Effector memory CD8-positive, alpha-beta T cell (primary cell): ENCODE data around the gene KCNIP4.
A peak's percentile ranks its signal among the peaks of the same experiment; 100 is the strongest.

ENCODE experiments used
- ATAC-seq: fragments of 150-1000 bp; cut with Tn5 transposase; replicated peaks from 2 replicates; pipeline ENCODE4 v1.10.0; 2021; ENCODE audit warnings: mild to moderate bottlenecking, moderate library complexity
- DNase-seq, 3 experiments: peaks; one replicate each; pipeline ENCODE4 v3.0.0; 2021
- H3K27ac Mint-ChIP-seq, 2 donors: one replicate each; pipeline ENCODE4 v1.8.0; 2022; ENCODE audit warnings: mild to moderate bottlenecking in 2 of 2, mixed read lengths in 2 of 2, moderate library complexity in 2 of 2
- H3K27me3 Mint-ChIP-seq, 2 donors: one replicate each; pipeline ENCODE4 v1.8.0; 2022; ENCODE audit warnings: mixed read lengths in 2 of 2
- H3K36me3 Mint-ChIP-seq: one replicate; pipeline ENCODE4 v1.8.0; 2022; ENCODE audit warnings: mild to moderate bottlenecking, moderate library complexity, mixed read lengths; ENCODE audit not compliant: insufficient read depth
- H3K4me1 Mint-ChIP-seq, 2 donors: one replicate each; pipeline ENCODE4 v1.8.0; 2022; ENCODE audit warnings: low read depth in 2 of 2, mixed read lengths in 2 of 2
- H3K4me3 Mint-ChIP-seq, 2 donors: one replicate each; pipeline ENCODE4 v1.8.0; 2022; ENCODE audit warnings: mild to moderate bottlenecking in 2 of 2, mixed read lengths in 2 of 2, moderate library complexity in 2 of 2
- H3K9me3 Mint-ChIP-seq, 2 donors: one replicate each; pipeline ENCODE4 v1.8.0; 2022; ENCODE audit warnings: mixed read lengths in 2 of 2

The KCNIP4 gene

DNA sequence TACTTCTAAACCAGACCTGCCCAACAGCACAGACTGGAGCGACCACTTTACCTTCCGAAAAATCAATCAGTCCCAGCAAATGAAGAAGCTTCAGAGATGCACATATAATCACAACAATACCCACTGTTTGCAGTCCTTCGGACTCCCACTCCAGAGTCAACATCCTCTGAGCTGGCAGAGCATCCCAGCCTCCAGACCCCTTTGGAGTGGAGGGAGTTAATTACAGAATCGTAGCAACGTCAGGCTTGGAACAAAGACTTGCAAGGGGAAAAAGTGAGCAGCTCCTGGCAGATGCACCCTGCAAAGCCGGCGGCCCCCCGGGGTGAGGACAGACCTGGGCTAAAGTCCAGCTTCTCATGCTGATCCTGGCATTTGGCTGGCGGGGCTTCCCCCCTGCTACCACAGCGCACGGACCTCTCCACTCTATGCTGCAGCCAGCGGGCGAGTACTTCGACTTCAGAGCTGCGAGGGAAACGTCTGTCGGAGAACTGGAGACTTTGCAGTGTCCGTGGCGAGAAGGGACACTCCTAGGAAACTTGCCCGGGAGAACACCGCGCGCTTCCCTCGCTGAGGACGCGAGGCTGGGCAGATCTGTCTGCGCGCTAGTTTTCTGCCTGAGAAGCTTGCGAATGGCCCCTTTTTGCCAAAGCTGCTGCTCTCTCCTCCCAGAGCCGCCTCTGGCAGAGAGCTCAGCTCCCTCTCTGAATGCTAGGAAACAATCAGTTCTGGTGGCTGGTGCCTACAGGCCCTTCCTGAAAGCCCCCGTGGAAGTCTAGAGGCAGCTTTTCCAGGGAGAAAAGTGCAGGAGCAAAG lies 964.6 kb downstream of the KCNIP4 start:
- DNase-seq (no peak), ATAC-seq (no peak)
- Mint-ChIP-seq H3K9me3 (peaks cover 0 to 1% of the 10 kb centered on the region in 2 donors), H3K36me3 (no peaks in the 10 kb centered on the region), H3K27ac (no peak overlapping the region), H3K27me3 (peaks cover 0 to 19% of the 10 kb centered on the region in 2 donors), H3K4me1 (no peaks in the 10 kb centered on the region), H3K4me3 (peak overlapping the region in 1 of 2 donors; percentile 31)

GRCh38 chr4:20982544-20982943 lies 966.0 kb downstream of the KCNIP4 start:
- ATAC-seq (no peak), DNase-seq (no peak)
- no peaks in the 10 kb centered on the region for H3K4me1 Mint-ChIP-seq
- no peak overlapping the region for H3K4me3 Mint-ChIP-seq
- peaks cover 0 to 19% of the 10 kb centered on the region in 2 donors for H3K27me3 Mint-ChIP-seq
- peaks cover 0 to 1% of the 10 kb centered on the region in 2 donors for H3K9me3 Mint-ChIP-seq
- no peak overlapping the region for H3K27ac Mint-ChIP-seq
- no peaks in the 10 kb centered on the region for H3K36me3 Mint-ChIP-seq

DNA sequence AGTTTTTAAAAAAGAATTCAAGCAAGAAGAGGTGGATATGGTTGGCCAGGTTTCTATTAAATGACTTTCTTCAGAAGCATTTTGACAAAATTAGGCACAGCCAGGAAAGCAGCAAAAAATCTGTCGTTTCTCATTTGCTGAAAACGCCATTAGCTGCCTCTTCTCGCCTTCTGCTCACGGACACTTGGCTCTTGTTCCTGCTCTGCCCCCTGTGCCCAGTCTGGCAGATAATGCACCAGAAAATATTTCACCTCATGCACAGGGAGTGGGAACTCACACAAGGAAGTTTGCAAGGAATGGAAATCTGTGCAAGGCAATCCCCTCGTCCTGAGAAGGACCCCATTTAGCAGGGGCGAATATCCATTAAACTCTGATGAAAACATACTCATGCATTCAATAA lies 988.3 kb downstream of the KCNIP4 start:
- Mint-ChIP-seq H3K36me3 (no peaks in the 10 kb centered on the region), H3K9me3 (no peaks in the 10 kb centered on the region), H3K27ac (no peak overlapping the region), H3K4me1 (no peaks in the 10 kb centered on the region), H3K4me3 (no peak overlapping the region), H3K27me3 (no peaks in the 10 kb centered on the region)
- ATAC-seq, result no peak
- DNase-seq, result no peak

DNA sequence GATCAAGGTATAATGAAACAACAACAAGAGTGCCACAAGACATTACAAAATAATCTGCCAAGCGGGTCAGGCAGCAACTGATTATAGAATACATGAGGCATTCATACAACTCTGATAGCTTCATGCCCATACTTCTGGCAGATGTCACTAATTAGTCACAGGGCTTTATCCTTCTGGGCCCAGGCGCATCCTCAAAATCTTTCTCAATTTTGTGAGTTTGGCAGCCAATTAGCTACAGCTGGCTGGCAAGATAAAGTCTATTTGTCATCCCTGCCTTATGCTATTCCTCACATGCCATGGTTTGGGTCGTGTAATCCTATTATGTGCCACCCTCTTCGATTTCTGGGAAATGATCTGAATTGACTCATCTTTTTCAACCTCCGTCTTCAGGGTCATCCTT lies 994.0 kb downstream of the KCNIP4 start:
- Mint-ChIP-seq H3K27ac (no peak overlapping the region), H3K4me3 (no peak overlapping the region), H3K27me3 (no peaks in the 10 kb centered on the region), H3K4me1 (peaks cover 0 to 5% of the 10 kb centered on the region in 2 donors), H3K36me3 (no peaks in the 10 kb centered on the region), H3K9me3 (peaks cover 0 to 1% of the 10 kb centered on the region in 2 donors)
- no peak for DNase-seq
- no peak for ATAC-seq

- DNase-seq, result no peak
- ATAC-seq, result no peak
- Mint-ChIP-seq H3K27ac (no peak overlapping the region), H3K36me3 (no peaks in the 10 kb centered on the region), H3K4me1 (no peaks in the 10 kb centered on the region), H3K27me3 (no peaks in the 10 kb centered on the region), H3K9me3 (peaks cover 0 to 2% of the 10 kb centered on the region in 2 donors), H3K4me3 (no peak overlapping the region)
Observed at GRCh38 chr4:20944961-20945360, 1003.6 kb downstream of the KCNIP4 start.

DNA sequence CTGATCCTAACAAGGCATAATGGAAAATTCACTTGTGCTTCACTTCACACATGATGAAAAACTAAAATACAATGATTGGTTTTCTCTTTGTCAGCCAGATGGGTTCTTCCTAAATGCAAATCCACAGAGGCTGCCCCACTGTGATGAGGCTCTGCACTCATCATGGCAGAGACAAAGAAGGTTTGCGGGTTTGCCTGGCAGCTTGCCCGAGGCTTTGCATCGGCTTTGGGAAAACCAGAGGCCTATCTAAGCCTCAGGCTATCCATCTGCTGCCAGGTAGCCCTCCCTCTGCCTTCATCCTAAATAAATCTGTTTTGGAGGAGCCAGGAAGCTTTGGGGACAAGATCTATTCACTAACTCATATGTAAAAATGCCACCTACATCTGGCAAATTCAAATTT lies 1004.1 kb downstream of the KCNIP4 start:
- Mint-ChIP-seq H3K36me3 (no peaks in the 10 kb centered on the region), H3K27ac (no peak overlapping the region), H3K4me1 (no peaks in the 10 kb centered on the region), H3K4me3 (no peak overlapping the region), H3K9me3 (peaks cover 0 to 2% of the 10 kb centered on the region in 2 donors), H3K27me3 (no peaks in the 10 kb centered on the region)
- DNase-seq, result no peak
- ATAC-seq, result no peak

DNA sequence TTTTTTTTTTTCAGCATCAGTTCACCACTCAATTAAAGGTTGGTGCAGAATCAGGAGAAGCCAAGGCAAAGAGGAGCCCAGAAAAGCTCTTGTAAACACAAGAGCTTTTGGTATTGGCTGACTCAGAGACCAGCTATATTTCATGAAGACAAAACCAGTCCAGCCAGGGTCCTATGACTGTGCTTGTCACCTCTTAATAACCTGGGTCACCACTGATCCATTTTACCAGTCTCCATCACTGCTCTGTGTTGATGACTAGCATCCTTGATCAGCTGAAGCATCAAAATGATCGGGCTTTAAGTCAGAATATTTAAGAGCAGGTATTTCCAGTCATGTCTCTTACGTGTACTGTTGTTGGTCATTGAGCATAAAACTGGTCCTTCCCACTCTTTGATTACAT lies 1010.4 kb downstream of the KCNIP4 start:
- H3K4me3 Mint-ChIP-seq, result no peak overlapping the region
- no peak for ATAC-seq
- H3K36me3 Mint-ChIP-seq, result no peaks in the 10 kb centered on the region
- H3K27me3 Mint-ChIP-seq, result no peaks in the 10 kb centered on the region
- peaks cover 0 to 5% of the 10 kb centered on the region in 2 donors for H3K9me3 Mint-ChIP-seq
- no peaks in the 10 kb centered on the region for H3K4me1 Mint-ChIP-seq
- DNase-seq, result no peak
- H3K27ac Mint-ChIP-seq, result no peak overlapping the region

DNA sequence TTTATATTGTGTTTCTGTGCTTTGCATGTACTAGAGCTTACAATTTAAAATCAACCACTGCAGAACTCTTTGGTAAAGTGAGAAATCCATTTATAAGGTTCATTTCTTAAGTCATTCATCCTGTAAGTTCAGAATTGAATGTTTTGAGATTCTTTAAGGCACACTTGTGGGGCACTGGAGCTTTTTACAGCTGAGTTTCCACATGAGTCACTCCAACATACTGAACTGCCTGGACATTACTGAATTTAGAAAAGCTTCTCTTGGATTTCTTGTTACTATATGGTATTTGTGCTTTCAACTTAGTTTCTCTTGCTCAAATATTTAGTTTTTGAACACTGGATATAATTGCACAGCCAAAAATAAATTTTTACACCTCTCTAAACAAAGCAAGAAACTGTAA lies 1022.0 kb downstream of the KCNIP4 start:
- Mint-ChIP-seq H3K4me3 (no peak overlapping the region), H3K9me3 (peaks cover 0 to 2% of the 10 kb centered on the region in 2 donors), H3K36me3 (no peaks in the 10 kb centered on the region), H3K27ac (no peak overlapping the region), H3K4me1 (no peaks in the 10 kb centered on the region), H3K27me3 (no peaks in the 10 kb centered on the region)
- ATAC-seq (no peak), DNase-seq (no peak)

DNA sequence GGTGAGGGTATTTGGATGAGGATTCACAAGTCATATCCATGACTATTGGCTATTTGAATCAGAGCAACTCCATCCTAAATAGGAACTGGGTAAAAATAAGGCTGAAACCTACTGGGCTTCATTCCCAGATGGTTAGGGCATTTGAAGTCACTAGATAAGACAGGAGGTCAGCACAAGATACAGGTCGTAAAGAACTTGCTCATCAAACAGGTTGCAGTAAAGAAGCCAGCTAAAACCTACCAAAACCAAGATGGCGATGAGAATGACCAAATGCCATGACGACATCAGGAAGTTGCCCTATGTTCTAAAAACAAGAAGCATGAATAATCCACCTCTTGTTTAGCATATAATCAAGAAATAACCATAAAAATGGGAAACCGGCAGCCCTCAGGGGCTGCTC lies 1023.4 kb downstream of the KCNIP4 start:
- no peak for DNase-seq
- Mint-ChIP-seq H3K27me3 (no peaks in the 10 kb centered on the region), H3K4me1 (no peaks in the 10 kb centered on the region), H3K9me3 (peaks cover 6 to 9% of the 10 kb centered on the region in 2 donors), H3K4me3 (no peak overlapping the region), H3K27ac (no peak overlapping the region), H3K36me3 (no peaks in the 10 kb centered on the region)
- ATAC-seq, result no peak

- no peak for DNase-seq
- no peaks in the 10 kb centered on the region for H3K27me3 Mint-ChIP-seq
- H3K4me3 Mint-ChIP-seq, result no peak overlapping the region
- peaks cover 0 to 4% of the 10 kb centered on the region in 2 donors for H3K4me1 Mint-ChIP-seq
- H3K9me3 Mint-ChIP-seq, result peaks cover 6 to 9% of the 10 kb centered on the region in 2 donors
- H3K27ac Mint-ChIP-seq, result no peak overlapping the region
- H3K36me3 Mint-ChIP-seq, result no peaks in the 10 kb centered on the region
- ATAC-seq, result no peak
Observed at GRCh38 chr4:20922962-20923361, 1025.6 kb downstream of the KCNIP4 start.

GRCh38 chr4:20916106-20916505 lies 1032.5 kb downstream of the KCNIP4 start:
- ATAC-seq (peak; percentile 97), DNase-seq (peak; percentile 5 to 15 (median 7))
- Mint-ChIP-seq H3K27ac (peak overlapping the region in 1 of 2 donors; percentile 26), H3K4me3 (peak overlapping the region; percentile 1 to 4), H3K4me1 (peaks cover 5 to 10% of the 10 kb centered on the region in 2 donors), H3K9me3 (peaks cover 3 to 6% of the 10 kb centered on the region in 2 donors), H3K36me3 (no peaks in the 10 kb centered on the region), H3K27me3 (no peaks in the 10 kb centered on the region)

- Mint-ChIP-seq H3K36me3 (peaks cover 3% of the 10 kb centered on the region), H3K4me3 (no peak overlapping the region), H3K9me3 (peaks cover 4 to 8% of the 10 kb centered on the region in 2 donors), H3K4me1 (peaks cover 0 to 1% of the 10 kb centered on the region in 2 donors), H3K27ac (no peak overlapping the region), H3K27me3 (no peaks in the 10 kb centered on the region)
- no peak for ATAC-seq
- no peak for DNase-seq
Observed at GRCh38 chr4:20904966-20905365, 1043.6 kb downstream of the KCNIP4 start.

GRCh38 chr4:20901851-20902250 lies 1046.7 kb downstream of the KCNIP4 start:
- ATAC-seq, result no peak
- H3K36me3 Mint-ChIP-seq, result peaks cover 3% of the 10 kb centered on the region
- DNase-seq, result no peak
- H3K27ac Mint-ChIP-seq, result no peak overlapping the region
- no peaks in the 10 kb centered on the region for H3K4me1 Mint-ChIP-seq
- H3K27me3 Mint-ChIP-seq, result no peaks in the 10 kb centered on the region
- H3K4me3 Mint-ChIP-seq, result no peak overlapping the region
- H3K9me3 Mint-ChIP-seq, result peaks cover 4 to 8% of the 10 kb centered on the region in 2 donors

GRCh38 chr4:20899591-20899990 lies 1049.0 kb downstream of the KCNIP4 start:
- no peak overlapping the region for H3K27ac Mint-ChIP-seq
- H3K36me3 Mint-ChIP-seq, result peaks cover 3% of the 10 kb centered on the region
- no peak overlapping the region for H3K4me3 Mint-ChIP-seq
- H3K9me3 Mint-ChIP-seq, result peaks cover 0 to 8% of the 10 kb centered on the region in 2 donors
- no peak for DNase-seq
- no peaks in the 10 kb centered on the region for H3K4me1 Mint-ChIP-seq
- no peaks in the 10 kb centered on the region for H3K27me3 Mint-ChIP-seq
- ATAC-seq, result no peak
